Left kidney (tissue), 2 donors: ENCODE data around the gene DQX1. TPM values are rescaled to one million over a fixed set of nuclear protein-coding genes. Genes with fewer than 3 reads are reported as not detected.
"Not testable (repeated sequence)": the region's sequence is repeated elsewhere in the genome, so short reads cannot be mapped to it uniquely, and the experiment has no call there.

ENCODE experiments used
- DNase-seq: peaks from one replicate; pipeline ENCODE4 v3.0.0-alpha.2; 2013
- polyA plus RNA-seq: library from polyadenylated mRNA; unstranded; fragments of 120-200 nt; gene quantifications from one replicate; pipeline ENCODE4 v1.2.1, GENCODE V29; 2013; ENCODE audit not compliant: insufficient read length

Gene DQX1
- polyA plus RNA-seq, 1 donor = 0.40 TPM

DNA sequence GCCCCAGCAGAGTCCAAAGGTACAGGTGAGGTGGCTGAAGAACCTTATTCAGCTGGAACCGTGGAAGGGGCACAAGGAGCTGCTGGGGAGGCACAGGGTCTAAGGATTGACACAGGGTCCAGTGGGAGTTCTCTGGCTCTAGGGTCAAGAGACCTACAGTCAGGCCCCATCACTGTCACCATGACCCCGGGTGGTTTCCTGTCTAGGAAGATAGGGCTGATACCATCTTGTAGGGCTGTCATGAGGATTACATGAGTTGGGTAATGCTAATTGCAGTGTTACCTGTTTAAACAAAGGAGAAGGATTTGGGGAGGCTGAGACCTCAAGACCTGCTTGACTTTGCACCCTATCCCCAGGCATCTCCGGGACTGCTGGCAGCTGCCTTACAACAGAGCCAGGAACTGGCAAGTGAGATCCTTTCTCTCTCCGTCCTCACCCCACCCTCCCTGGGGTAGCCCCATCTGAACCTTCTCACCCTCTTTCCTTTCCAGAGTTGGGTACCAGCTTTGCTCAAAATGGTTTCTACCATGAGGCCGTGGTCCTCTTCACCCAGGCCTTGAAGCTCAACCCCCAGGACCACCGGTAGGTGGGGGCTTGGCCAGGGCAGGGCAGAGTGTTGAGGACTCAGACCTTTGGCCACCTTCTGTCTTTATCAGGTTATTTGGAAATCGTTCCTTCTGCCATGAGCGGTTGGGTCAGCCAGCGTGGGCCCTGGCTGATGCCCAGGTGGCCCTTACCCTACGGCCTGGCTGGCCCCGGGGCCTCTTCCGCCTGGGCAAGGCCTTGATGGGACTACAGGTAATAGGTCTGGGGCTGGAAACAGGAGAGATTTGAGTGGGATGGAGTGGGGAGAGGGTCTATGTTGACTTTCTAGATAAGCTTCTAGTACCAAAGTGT, 34.1 kb downstream of the DQX1 start:
- DNase-seq = no peak

DNA sequence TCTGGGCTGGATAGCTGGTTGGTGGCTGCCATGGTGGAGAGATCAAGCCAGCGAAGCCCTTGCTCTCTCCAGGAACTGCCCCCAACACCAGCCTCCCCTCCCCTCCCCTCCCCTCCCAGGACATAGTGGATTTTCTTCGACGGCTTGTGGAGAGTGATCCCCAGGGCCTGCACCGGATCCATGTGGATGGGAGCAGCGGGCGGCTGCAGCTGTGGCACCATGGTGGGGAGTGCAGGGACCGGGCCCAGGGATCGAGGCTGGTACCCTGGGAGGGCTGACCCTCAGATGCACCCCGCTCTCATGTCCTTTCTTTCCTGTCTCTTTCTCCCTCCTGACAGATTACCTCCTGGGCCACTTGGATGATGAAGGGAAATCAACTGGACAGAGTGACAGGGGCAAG, 36.1 kb downstream of the DQX1 start:
- DNase-seq = no peak

DNA sequence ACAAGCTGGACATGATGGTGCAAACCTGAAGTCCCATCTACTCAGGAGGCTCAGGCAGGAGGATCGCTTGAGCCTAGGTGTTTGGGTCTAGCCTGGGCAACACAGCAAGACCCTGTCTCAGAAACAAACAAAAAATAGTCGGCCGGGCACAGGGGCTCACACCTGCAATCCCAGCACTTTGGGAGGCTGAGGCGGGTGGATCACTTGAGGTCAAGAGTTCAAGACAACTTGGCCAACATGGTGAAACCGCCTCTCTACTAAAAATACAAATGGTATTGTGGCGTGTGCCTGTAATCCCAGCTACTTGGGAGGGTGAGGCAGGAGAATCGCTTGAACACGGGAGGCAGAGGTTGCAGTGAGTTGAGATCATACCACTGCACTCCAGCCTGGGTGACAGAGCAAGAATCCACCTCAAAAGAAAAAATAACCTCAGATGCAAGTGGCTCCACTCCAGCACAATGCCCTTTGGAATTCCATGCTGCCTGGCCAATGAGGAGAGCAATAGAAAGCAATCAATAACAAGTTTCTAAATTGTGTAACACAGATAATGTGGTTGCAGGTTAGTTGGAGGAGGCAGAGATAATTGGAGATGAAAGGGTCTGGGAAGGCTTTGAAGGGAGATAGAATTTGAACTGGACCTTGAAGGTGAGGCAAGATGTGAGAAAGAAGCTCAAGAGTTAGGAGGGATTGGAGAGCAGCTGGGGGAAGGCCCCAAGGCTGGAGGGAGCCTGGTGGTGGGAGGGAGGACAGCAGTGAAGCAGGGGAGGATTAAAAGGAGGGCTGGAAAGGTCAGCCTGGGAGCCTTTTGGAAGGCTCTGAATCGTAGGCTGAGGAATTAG, 37.2 kb downstream of the DQX1 start:
- no peak for DNase-seq

DNA sequence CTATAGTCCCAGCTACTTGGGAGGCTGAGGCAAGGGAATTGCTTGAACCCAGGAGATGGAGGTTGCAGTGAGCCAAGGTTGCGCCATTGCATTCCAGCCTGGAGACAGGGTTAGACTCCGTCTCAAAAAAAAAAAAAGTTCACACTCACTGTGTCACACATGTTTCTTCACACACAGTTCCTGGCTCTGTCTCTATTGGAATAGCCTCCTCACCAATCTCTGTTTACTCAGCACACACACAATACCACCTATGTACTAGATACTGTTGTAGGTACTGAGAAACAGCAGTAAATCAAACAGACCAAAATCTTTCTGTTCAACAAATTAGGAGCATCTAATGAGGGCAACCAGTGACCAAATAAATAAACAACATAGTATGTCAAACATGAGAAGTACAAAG, 39.9 kb downstream of the DQX1 start:
- DNase-seq = no peak

DNA sequence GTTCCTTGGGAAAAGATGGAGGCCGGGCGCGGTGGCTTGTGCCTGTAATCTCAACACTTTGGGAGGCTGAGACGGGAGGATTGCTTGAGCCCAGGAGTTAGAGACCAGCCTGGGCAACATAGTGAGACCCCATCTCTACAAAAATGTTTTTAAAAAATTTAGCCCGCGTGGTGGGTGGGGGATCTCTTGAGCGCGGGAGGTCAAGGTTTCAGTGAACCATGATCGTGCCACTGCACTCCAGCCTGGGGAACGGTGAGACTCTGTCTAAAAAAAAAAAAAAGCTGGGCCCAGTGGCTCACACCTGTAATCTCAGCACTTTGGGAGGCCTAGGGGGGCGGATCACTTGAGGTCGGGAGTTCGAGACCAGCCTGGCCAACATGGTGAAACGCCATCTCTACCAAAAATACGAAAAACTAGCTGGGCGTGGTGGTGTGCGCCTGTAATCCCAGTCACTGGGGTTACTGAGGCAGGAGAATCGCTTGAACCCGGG, 42.3 kb downstream of the DQX1 start:
- DNase-seq = not testable (repeated sequence)

DNA sequence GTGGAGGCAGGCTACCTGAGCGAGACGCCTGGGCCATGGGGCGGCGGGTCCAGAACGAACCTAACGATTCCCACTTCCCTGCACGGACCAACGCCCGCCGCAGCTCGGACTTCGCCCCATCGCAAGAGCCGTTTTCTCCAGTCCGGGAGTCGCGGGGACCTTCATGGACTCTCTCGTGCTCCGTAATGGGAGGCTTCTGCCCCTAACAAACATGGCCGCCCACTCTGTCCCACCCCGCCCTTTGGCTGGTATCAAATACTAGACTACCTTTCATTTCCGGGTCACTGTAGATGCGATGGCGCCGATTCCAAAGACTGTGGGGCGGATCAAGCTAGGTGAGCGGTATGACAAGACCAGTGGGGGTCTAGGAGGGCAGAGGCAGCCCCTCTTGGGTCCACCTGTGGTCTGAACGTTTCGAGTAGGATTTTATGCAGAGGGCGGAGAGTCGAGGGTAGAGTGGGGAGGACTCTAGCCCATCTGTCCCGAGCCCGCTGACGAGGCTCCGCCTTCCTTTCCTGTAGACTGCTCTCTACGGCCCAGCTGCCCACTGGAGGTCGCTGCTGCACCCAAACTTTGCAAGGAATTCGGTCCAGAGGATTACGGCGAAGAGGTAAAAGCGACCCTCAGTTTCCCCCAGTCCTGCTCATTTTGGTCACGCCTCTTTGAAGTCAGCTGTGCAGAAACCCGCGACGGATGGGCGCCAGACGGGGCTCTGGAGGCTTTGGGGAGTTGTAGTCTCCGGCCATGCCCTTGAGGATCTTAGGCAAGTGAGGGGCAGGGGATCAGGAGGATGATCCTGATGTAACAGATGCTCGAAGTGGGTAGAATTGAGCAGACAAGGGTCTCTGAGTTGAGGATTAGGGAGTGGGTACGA, 43.0 kb downstream of the DQX1 start, which contains the start of the genes CCDC142 and TTC31:
CCDC142 (minus strand) TSS at position 198 of the 874 bp plus-strand sequence; CDS start at position 37, 161 bp downstream.
TTC31 (plus strand) TSS at position 281 of the 874 bp plus-strand sequence; CDS start at position 296, 15 bp downstream.
- peak; percentile 97 for DNase-seq

DNA sequence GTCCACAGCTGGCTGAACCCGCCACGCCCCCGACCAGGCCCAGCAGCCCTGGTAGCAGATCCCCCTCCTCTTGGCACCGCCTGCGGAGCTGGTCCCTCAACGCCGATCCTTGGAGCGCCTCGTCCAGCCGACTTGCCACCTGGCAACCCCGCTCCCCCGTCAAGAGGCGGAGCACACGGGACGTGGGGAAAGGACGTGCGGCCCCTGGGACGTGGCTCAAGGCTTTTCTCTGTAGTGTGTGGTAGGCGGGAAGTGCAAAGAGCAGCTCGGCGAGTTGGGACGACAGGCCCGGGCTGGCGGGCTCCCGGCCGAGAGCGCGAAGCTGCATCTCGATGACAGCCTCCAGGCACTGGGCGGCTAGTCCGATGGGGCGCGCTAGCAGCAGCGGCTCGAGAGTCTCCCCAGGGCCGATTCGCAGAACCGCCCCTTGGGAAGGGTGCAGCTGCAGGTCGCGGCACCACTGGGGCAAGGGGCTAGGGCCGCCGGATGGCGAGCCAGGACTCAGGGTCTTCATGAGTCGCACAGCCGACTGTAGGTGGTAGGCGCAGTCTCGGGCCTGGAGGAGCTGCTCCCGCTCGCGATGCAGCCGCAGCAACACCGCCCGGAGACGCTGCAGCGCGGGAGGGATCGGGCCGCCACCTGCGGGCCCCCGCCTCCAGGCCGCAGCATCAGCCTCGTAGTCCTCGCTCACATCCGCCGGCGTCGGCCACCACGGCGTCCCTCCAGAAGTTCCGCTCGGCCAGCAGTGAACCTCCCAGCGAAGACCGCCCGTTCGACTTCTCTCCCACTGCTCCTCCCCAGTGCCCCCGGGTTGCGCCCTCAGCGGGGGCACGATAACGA, 43.9 kb downstream of the DQX1 start:
- DNase-seq = no peak

DNA sequence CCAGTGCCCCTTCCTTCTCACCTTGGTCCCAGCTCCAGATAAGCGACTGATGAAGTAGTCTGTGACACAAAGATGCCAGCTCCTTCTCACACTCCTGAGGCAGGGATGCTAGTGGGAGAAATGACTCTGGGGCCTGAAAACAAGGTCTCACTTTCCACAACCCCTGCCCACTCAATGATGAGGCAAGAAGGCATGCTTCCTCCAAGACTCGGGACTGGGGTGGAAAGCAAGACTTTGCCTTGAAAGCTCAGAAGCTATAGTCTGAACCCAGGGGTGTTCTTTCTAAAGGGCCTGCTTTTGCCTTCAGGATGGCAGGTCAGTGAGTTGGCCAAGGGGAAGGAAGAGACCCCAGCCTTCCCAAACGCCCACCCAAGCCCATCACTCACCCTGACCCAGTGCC, 44.6 kb downstream of the DQX1 start:
- no peak for DNase-seq

DNA sequence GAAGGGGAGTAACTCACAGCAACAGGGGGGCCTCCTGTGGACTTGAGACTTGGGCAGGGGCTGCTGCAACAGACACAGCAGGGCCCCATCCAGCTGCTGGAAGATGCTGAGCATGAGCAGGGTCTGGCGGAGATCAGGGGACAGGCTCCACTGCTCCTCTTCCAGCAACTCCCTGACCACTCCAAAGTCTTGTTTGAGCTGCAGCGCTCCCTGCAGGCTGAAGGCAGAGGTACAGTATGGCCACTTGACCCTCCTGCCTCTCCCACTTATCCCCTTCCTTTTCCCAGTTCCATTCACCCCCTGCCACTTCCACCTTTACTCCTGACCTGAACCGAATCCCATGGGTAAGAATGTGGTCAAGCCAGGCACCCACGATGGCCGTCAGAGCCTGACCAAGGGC, 51.1 kb downstream of the DQX1 start:
- DNase-seq = no peak

DNA sequence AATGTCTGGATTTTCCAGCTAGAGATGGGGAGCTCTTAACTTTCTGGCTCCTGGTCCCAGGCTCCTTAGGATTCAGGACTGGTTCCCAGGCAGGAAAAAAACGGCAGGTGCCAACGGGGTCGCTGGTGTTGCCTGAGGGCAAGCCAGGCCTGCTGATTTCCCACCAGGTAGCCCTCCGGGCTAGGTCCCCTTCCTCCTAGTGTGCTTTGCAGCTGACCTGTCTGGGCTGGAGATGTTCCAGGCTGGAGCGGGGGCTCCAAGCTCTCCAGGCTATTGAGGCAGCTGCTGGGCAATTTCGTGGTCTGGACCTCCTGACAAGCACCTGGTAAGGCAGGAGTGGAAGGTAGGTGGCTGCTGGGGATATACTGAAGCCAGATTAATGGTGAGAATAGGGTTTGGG, 51.5 kb downstream of the DQX1 start:
- DNase-seq = no peak

DNA sequence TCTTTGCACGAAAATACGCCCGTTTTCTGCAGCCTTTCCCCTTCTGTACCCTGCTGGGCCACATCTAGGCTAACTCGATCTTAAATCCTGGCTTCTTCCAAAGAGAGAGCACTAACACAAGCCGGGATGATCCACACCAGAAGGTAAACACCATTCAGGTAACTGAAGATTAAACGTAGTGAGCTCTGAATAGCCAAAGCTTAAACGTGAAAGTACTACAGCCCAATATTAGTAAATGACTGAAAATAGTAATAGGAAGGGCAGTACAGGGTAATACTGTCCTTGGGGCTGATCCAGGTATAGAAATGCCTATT, 53.1 kb downstream of the DQX1 start:
- no peak for DNase-seq

DNA sequence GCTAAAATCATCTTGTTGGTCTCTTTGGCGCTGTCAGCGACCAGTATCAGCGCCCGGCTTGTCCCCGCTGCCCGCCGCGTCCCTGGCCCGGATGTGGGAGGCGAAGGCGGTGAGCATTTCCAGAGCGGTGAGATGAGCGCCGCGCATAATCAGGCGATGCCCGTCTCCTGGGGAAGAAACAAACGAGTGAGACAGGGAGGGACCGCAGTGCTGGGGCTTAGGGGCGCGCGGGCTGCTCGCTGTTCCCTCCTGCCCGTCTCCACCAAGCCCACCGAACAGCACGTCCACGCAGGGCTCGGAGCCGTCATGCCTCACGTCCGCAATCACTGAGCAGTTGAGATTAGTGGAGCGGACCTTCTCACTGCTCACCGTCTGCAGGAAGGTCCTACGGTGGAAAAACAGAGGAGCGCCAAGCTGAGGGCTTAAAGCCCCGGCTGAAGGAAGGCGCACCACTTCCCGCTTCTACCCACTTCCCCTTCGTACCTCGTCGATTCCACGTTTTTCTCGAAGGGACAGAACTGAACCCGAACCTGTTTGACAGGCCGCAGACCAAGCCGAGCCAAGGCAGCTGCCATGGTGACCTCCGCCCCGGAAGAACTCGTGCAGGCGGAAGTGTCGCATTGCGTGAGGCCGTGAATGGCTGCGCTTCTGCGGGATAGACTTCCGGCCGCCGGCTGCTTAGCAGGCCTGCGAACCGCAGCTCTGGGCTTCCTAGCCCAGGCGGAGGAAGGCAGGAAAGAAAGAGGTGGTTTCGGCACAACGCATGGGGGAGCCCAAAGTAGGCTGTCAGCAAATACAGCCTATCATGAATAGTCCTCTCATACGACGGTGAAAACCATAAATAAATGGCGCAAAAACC, 53.7 kb downstream of the DQX1 start, which contains the start of gene MRPL53:
MRPL53 (minus strand) TSS at position 595 of the 859 bp plus-strand sequence; CDS start at position 575, 20 bp downstream.
- DNase-seq = peak; percentile 96

DNA sequence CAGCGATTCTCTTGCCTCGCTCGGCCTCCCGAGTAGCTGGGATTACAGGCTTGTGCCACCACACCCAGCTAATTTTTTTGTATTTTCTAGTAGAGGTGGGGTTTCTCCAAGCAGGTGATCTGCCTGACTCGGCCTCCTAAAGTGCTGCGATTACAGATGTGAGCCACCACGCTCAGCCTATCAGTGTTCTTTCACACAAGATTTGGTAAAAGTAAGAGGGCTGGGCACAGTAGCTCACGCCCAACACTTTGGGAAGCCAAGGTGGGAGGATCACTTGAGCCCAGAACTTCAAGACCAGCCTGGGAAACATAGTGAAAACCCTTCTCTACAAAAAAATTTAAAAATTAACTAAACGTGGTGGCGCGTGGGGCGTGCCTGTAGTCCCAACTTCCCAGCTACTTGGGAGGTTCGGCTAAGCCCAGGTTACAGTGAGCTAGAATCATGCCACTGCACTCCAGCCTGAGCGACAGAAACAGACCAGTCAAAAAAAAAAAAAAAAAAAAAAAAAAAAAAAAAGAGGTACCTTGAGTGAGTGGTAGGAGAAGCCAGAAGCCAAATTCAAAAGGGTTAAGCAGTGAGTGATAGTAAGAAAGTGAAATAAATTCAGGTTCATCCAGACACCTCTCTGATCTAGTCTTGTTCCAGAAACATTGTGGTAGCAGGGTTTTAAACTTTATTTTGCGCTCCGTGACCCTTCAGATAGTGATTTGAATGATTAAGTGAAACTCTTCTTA, 54.5 kb downstream of the DQX1 start:
- no peak for DNase-seq

DNA sequence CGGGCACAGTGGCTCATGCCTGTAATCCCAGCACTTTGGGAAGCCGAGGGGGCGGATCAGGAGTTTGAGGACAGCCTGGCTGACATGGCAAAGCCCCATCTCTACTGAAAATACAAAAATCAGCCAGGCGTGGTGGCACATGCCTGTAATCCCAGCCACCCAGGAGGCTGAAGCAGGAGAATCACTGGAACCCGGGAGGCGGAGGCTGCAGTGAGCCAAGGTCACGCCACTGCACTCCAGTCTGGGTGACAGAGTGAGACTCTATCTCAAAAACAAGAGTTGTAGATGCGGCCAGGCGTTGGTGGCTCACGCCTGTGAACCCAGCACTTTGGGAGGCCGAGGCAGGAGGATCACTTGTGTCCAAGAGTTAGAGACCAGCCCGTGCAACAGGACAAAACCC, 55.3 kb downstream of the DQX1 start:
- DNase-seq = not testable (repeated sequence)

Other genes starting within 250 kb of the DQX1 start
- 3.7 TPM for gene SLC4A5, start 182.8 kb downstream of the DQX1 start, polyA plus RNA-seq
- gene DCTN1, start 145.9 kb downstream of the DQX1 start, polyA plus RNA-seq = 142 TPM
- gene C2orf81, start 104.6 kb downstream of the DQX1 start, polyA plus RNA-seq = 5.5 TPM
- 38.8 TPM for gene WDR54, start 104.5 kb downstream of the DQX1 start, polyA plus RNA-seq
- gene RTKN, start 84.3 kb downstream of the DQX1 start, polyA plus RNA-seq = 70.4 TPM
- gene INO80B, start 71.1 kb downstream of the DQX1 start, polyA plus RNA-seq = 26.9 TPM
- 94.7 TPM for gene WBP1, start 67.8 kb downstream of the DQX1 start, polyA plus RNA-seq
- gene MOGS, start 60.8 kb downstream of the DQX1 start, polyA plus RNA-seq = 57.0 TPM
- gene MRPL53, start 53.6 kb downstream of the DQX1 start, polyA plus RNA-seq = 37.7 TPM
- 15.8 TPM for gene CCDC142, start 43.2 kb downstream of the DQX1 start, polyA plus RNA-seq
- 31.5 TPM for gene TTC31, start 43.1 kb downstream of the DQX1 start, polyA plus RNA-seq
- gene LBX2, start 26.6 kb downstream of the DQX1 start, polyA plus RNA-seq = 3.1 TPM
- 29.5 TPM for gene PCGF1, start 18.5 kb downstream of the DQX1 start, polyA plus RNA-seq
- 0.07 TPM for gene TLX2, start 11.8 kb downstream of the DQX1 start, polyA plus RNA-seq
- 96.8 TPM for gene AUP1, start 3.5 kb upstream of the DQX1 start, polyA plus RNA-seq
- 29.8 TPM for gene HTRA2, start 3.7 kb upstream of the DQX1 start, polyA plus RNA-seq
- gene LOXL3, start 27.7 kb upstream of the DQX1 start, polyA plus RNA-seq = 10.8 TPM
- 7.4 TPM for gene DOK1, start 28.5 kb upstream of the DQX1 start, polyA plus RNA-seq
- gene M1AP, start 122.1 kb upstream of the DQX1 start, polyA plus RNA-seq = 1.0 TPM
- 6.3 TPM for gene SEMA4F, start 128.0 kb upstream of the DQX1 start, polyA plus RNA-seq